ENCODE data around the gene EPB41.

DNA sequence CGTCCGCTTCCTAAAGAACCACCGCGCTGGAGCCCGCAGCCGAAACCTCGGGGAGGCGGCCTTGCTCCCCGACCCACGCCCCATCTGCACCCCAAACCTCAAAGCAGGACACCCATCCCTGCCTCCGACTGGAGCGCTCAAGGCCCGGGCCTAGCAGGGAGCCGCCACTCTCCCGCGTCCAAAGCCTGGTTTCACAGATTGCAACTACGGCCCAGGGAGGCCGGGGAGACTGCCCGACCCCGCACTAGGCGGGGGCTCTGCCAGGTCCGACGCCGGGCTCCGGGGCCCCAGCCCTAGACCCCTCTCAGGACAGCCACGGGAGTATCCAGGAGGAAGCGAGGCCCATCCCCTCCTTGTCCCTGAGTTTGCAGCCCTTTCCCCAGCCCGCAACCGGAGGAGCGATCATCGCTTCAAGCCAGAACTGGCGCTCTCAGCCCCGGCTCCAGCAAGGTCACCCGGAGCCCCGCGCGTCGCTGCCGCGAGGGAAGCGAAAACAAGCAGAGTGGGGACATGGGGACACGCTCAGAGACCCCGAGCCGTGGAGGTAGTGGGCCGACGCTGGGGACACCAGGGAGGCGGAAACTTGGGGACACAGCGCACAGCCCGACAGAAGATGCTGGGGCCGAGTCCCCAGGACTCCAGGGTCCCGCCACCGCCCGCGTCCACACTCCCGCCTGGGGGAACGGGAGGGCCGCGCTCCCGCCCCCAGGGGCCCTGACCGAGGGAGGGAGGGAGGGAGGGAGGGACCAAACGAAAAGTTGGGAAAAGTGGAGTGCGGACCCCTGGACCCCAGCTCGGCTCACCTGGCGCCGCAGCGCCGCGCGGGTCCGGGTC, 208.9 kb downstream of the EPB41 start:
- TF ChIP-seq POLR2A (IDR thresholded peaks at IDR 0.05; ENCODE audit: control extremely low read depth in 1 of 2, low read depth in 2 of 2, low read length in 2 of 2) (no peak; a peak in 1 of 3 replicates), GABPA (IDR thresholded peaks at IDR 0.05; ENCODE audit: borderline replicate concordance, insufficient read depth, low read length) (0 out of 2 replicates have a peak, but pooled peaks have one; percentile 5), BRCA1 (IDR thresholded peaks at IDR 0.05; ENCODE audit: low read depth, low read length) (no peak), EZH2 (IDR thresholded peaks at IDR 0.05; ENCODE audit: low read depth, low read length, severe bottlenecking) (peak; percentile 72), TBP (IDR thresholded peaks at IDR 0.05; ENCODE audit: low read depth, low read length) (no peak), YY1 (IDR thresholded peaks at IDR 0.05; ENCODE audit: low read depth, low read length) (no peak), POLR2AphosphoS5 (IDR thresholded peaks at IDR 0.05; ENCODE audit: low read depth, low read length) (no peak), KDM5A (IDR thresholded peaks at IDR 0.05; ENCODE audit: low read length) (no peak)
- TF ChIP-seq, protein P1, sequence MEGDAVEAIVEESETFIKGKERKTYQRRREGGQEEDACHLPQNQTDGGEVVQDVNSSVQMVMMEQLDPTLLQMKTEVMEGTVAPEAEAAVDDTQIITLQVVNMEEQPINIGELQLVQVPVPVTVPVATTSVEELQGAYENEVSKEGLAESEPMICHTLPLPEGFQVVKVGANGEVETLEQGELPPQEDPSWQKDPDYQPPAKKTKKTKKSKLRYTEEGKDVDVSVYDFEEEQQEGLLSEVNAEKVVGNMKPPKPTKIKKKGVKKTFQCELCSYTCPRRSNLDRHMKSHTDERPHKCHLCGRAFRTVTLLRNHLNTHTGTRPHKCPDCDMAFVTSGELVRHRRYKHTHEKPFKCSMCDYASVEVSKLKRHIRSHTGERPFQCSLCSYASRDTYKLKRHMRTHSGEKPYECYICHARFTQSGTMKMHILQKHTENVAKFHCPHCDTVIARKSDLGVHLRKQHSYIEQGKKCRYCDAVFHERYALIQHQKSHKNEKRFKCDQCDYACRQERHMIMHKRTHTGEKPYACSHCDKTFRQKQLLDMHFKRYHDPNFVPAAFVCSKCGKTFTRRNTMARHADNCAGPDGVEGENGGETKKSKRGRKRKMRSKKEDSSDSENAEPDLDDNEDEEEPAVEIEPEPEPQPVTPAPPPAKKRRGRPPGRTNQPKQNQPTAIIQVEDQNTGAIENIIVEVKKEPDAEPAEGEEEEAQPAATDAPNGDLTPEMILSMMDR (IDR thresholded peaks at IDR 0.05; ENCODE audit: control extremely low read depth in 1 of 3, insufficient read depth in 1 of 3, low read depth in 1 of 3, low read length in 3 of 3): no peak
- TF ChIP-seq, protein P2, sequence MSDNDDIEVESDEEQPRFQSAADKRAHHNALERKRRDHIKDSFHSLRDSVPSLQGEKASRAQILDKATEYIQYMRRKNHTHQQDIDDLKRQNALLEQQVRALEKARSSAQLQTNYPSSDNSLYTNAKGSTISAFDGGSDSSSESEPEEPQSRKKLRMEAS (IDR thresholded peaks at IDR 0.05): no peak
- TF ChIP-seq, protein P3, sequence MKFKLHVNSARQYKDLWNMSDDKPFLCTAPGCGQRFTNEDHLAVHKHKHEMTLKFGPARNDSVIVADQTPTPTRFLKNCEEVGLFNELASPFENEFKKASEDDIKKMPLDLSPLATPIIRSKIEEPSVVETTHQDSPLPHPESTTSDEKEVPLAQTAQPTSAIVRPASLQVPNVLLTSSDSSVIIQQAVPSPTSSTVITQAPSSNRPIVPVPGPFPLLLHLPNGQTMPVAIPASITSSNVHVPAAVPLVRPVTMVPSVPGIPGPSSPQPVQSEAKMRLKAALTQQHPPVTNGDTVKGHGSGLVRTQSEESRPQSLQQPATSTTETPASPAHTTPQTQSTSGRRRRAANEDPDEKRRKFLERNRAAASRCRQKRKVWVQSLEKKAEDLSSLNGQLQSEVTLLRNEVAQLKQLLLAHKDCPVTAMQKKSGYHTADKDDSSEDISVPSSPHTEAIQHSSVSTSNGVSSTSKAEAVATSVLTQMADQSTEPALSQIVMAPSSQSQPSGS (IDR thresholded peaks at IDR 0.05; ENCODE audit: low read length): no peak
- TF ChIP-seq, protein P4, sequence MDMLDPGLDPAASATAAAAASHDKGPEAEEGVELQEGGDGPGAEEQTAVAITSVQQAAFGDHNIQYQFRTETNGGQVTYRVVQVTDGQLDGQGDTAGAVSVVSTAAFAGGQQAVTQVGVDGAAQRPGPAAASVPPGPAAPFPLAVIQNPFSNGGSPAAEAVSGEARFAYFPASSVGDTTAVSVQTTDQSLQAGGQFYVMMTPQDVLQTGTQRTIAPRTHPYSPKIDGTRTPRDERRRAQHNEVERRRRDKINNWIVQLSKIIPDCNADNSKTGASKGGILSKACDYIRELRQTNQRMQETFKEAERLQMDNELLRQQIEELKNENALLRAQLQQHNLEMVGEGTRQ (IDR thresholded peaks at IDR 0.05; ENCODE audit: low read length): no peak
